GM06990 (cell line): Measurements from ENCODE around the gene GLI2.

ENCODE experiments used
- DNase-seq: peaks from one replicate; pipeline ENCODE4 v3.0.0-alpha.2; 2011; ENCODE audit not compliant: insufficient read length; ENCODE audit errors: extremely low read depth
- H3K27me3 ChIP-seq: replicated peaks from 2 replicates; pipeline ENCODE4 v1.6.0; 2011; ENCODE audit warnings: low read length; ENCODE audit not compliant: control insufficient read depth, insufficient read depth
- H3K36me3 ChIP-seq: 2 replicates; pipeline ENCODE4 v1.5.1; 2011; ENCODE audit warnings: low read length; ENCODE audit not compliant: control insufficient read depth, insufficient read depth
- H3K4me3 ChIP-seq: replicated peaks from 2 replicates; pipeline ENCODE4 v1.5.1; 2011; ENCODE audit warnings: low read depth, mild to moderate bottlenecking, control low read depth, low read length
- TF ChIP-seq, protein P1 (sequence below): IDR thresholded peaks from 2 replicates; pipeline ENCODE4 v1.5.1; 2011; ENCODE audit warnings: low read length, control low read depth, mild to moderate bottlenecking, inconsistent platforms; ENCODE audit not compliant: insufficient read depth, poor library complexity, severe bottlenecking

GLI2 gene

DNA sequence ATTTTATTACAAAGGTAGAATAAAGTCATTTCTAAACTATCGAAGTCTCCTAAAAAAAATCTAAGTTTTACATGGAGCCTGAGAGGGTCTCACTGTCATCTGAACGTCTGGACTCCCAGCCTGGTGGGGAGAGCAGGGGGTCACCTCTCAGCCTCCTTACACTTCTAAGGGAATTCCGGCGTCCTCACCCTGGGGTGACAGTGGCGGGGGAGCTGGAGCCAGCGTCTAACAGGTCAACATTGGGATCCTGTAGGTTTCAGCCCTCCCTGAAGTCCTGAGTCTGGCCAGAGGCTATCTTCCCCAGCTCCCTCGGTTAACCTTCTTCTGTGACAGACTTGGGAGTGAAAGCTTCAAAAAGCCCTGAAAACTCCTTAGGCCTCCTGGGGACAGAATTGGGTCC, 34.6 kb upstream of the GLI2 start:
- Histone ChIP-seq H3K36me3 (no peaks in the 10 kb centered on the region), H3K27me3 (no peaks in the 10 kb centered on the region; the same call in none of the 2 replicates), H3K4me3 (no peak overlapping the region)
- TF ChIP-seq, protein P1, sequence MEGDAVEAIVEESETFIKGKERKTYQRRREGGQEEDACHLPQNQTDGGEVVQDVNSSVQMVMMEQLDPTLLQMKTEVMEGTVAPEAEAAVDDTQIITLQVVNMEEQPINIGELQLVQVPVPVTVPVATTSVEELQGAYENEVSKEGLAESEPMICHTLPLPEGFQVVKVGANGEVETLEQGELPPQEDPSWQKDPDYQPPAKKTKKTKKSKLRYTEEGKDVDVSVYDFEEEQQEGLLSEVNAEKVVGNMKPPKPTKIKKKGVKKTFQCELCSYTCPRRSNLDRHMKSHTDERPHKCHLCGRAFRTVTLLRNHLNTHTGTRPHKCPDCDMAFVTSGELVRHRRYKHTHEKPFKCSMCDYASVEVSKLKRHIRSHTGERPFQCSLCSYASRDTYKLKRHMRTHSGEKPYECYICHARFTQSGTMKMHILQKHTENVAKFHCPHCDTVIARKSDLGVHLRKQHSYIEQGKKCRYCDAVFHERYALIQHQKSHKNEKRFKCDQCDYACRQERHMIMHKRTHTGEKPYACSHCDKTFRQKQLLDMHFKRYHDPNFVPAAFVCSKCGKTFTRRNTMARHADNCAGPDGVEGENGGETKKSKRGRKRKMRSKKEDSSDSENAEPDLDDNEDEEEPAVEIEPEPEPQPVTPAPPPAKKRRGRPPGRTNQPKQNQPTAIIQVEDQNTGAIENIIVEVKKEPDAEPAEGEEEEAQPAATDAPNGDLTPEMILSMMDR: no peak
- no peak for DNase-seq

DNA sequence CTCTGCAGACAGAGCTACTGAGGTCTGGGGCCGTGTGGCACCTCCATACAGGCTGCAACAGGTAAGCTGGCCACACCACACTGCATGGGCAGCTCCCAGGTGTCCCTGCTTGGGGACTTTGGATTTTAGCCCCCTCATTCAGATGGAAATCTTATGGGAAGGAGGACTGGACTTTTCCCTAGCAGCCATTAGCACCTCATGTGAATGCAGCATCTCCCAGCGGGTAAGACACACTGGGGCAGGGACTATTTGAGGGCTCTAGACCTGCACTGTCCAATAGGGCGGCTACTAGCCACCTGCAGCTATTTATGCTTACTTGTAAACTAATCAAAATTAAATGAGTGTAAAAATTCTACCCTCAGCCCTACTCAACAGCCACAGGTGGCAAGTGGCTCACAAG, 34.2 kb upstream of the GLI2 start:
- TF ChIP-seq, protein P1: no peak
- DNase-seq: no peak
- Histone ChIP-seq H3K4me3 (no peak overlapping the region), H3K36me3 (no peaks in the 10 kb centered on the region), H3K27me3 (no peaks in the 10 kb centered on the region; the same call in none of the 2 replicates)

DNA sequence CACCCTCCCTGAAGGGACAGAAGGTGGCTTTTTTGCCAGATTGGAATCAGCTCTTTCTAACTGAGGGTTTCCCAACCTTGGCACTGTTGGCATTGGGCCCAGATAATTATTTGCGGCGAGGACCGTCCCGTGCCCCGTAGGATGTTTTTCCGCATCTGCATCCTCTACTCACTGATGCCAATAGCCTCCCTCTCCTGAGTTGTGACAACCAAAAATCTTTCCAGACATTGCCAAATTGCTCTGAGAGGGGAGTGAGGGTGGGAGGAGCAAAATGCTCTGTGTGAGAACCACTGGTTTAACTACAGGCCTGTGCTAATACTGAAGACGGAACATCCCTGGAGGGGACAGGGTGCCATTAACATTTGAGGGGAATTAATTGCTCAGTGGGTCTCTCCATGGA, 33.6 kb upstream of the GLI2 start:
- Histone ChIP-seq H3K36me3 (no peaks in the 10 kb centered on the region), H3K4me3 (no peak overlapping the region), H3K27me3 (no peaks in the 10 kb centered on the region; the same call in 1 of the 2 replicates)
- DNase-seq: no peak
- TF ChIP-seq, protein P1: no peak

GRCh38 chr2:120702801-120703200, 32.9 kb upstream of the GLI2 start:
- Histone ChIP-seq H3K36me3 (no peaks in the 10 kb centered on the region), H3K27me3 (no peaks in the 10 kb centered on the region; the same call in 1 of the 2 replicates), H3K4me3 (no peak overlapping the region)
- TF ChIP-seq, protein P1: no peak
- DNase-seq: no peak

- no peak for DNase-seq
- H3K4me3 ChIP-seq: no peak overlapping the region
- TF ChIP-seq, protein P1: no peak
These were observed 32.2 kb upstream of the GLI2 start for GRCh38 chr2:120703330-120703994.

More at GRCh38 chr2:120703330-120703994, 32.2 kb upstream of the GLI2 start:
- H3K36me3 ChIP-seq: no peaks in the 10 kb centered on the region
- no peaks in the 10 kb centered on the region; the same call in 1 of the 2 replicates for H3K27me3 ChIP-seq
